Dermis blood vessel endothelial cell (primary cell): ENCODE measurements around the gene NRIP3. TPM values are rescaled to one million over a fixed set of nuclear protein-coding genes. Genes with fewer than 3 reads are reported as not detected.

Experiments
- total RNA-seq: library from RNA; depleted of rRNA; stranded (reverse); fragments of >200 nt; gene quantifications from 2 replicates; pipeline ENCODE4 v1.2.3, GENCODE V29; 2014

The NRIP3 gene
- total RNA-seq, 1 donor from 2014 or later, result 1.2 TPM

Other genes starting within 250 kb of the NRIP3 start
- 26.5 and 32.6 TPM in 2 replicates for gene AKIP1, start 92.8 kb downstream of the NRIP3 start, total RNA-seq
- not detected in 2 replicates for gene C11orf16, start 71.1 kb downstream of the NRIP3 start, total RNA-seq
- gene ASCL3, start 61.0 kb downstream of the NRIP3 start, total RNA-seq, result not detected in 2 replicates
- 33.2 and 41.9 TPM in 2 replicates for gene TMEM9B, start 39.6 kb downstream of the NRIP3 start, total RNA-seq
- gene SCUBE2, start 87.6 kb upstream of the NRIP3 start, total RNA-seq, result 3.5 and 3.9 TPM in 2 replicates